IMR-90 (cell line): ENCODE measurements around the gene RNF144B. TPM values are rescaled to one million over a fixed set of nuclear protein-coding genes. Genes with fewer than 3 reads are reported as not detected.

Experiments
- ATAC-seq: fragments of 200-7000 bp; cut with Tn5 transposase; 2 replicates; pipeline ENCODE4 v1.9.1; 2020; ENCODE audit warnings: low read depth, mild to moderate bottlenecking, moderate library complexity
- BruUV-seq: library from RNA; stranded (reverse); fragments of 400-500 nt; replicated peaks from 2 replicates; lab custom pipeline; 2021; lab: Mats Ljungman, UMichigan
- CTCF ChIA-PET: fragments of 300-600 bp; formaldehyde crosslinking; extraction: SDS; loops from one replicate; lab custom pipeline; 2021; ENCODE audit warnings: antibody characterized with exemption; lab: Yijun Ruan, JAX
- POLR2A ChIA-PET: fragments of 300-600 bp; sonication (Branson Sonifier 250); formaldehyde crosslinking; loops from one replicate; lab custom pipeline; 2022; ENCODE audit warnings: antibody characterized with exemption; ENCODE audit not compliant: unreplicated experiment; lab: Charles Lee
- DNase-seq: peaks from one replicate; pipeline ENCODE4 v3.0.0; 2013
- H2AFZ ChIP-seq: replicated peaks from 2 replicates; pipeline ENCODE3; 2013; ENCODE audit warnings: low read length, mild to moderate bottlenecking; ENCODE audit not compliant: poor library complexity
- H2AK5ac ChIP-seq: 2 replicates; pipeline ENCODE4 v1.6.1; 2013; ENCODE audit warnings: low read depth, low read length, inconsistent platforms
- H2AK9ac ChIP-seq: replicated peaks from 2 replicates; pipeline ENCODE3; 2013; ENCODE audit warnings: mild to moderate bottlenecking, low read depth, low read length, moderate library complexity; ENCODE audit not compliant: poor library complexity
- H2BK120ac ChIP-seq: 2 replicates; pipeline ENCODE4 v1.6.1; 2013; ENCODE audit warnings: low read depth, low read length, inconsistent platforms
- H2BK15ac ChIP-seq: 3 replicates; pipeline ENCODE4 v1.6.1; 2013; ENCODE audit warnings: low read depth, low read length, inconsistent platforms
- H2BK20ac ChIP-seq: 2 replicates; pipeline ENCODE4 v1.6.1; 2013; ENCODE audit warnings: low read depth, mild to moderate bottlenecking, inconsistent platforms, low read length, moderate library complexity
- H2BK5ac ChIP-seq: 2 replicates; pipeline ENCODE4 v1.6.1; 2013; ENCODE audit warnings: mild to moderate bottlenecking, low read depth, low read length, inconsistent platforms; ENCODE audit not compliant: poor library complexity, severe bottlenecking
- H3K14ac ChIP-seq: replicated peaks from 2 replicates; pipeline ENCODE4 v1.6.1; 2013; ENCODE audit warnings: low read depth, low read length, inconsistent platforms
- H3K18ac ChIP-seq: 2 replicates; pipeline ENCODE4 v1.6.1; 2013; ENCODE audit warnings: low read depth, low read length, control low read depth
- H3K23ac ChIP-seq: 2 replicates; pipeline ENCODE4 v1.6.1; 2013; ENCODE audit warnings: low read depth, low read length, inconsistent platforms
- H3K27ac ChIP-seq: 2 replicates; pipeline ENCODE4 v1.5.1; 2013; ENCODE audit warnings: mild to moderate bottlenecking, control low read depth, low read length; ENCODE audit not compliant: insufficient read depth
- H3K27me3 ChIP-seq: 2 replicates; pipeline ENCODE4 v1.6.1; 2013; ENCODE audit warnings: low read length; ENCODE audit not compliant: control insufficient read depth, insufficient read depth
- H3K36me3 ChIP-seq: 2 replicates; pipeline ENCODE4 v1.6.1; 2013; ENCODE audit warnings: low read length, mixed read lengths; ENCODE audit not compliant: control insufficient read depth, insufficient read depth
- H3K4ac ChIP-seq: 2 replicates; pipeline ENCODE4 v1.6.1; 2013; ENCODE audit warnings: low read depth, low read length, inconsistent platforms
- H3K4me1 ChIP-seq: 2 replicates; pipeline ENCODE4 v1.6.1; 2013; ENCODE audit warnings: low read length, mixed read lengths; ENCODE audit not compliant: control insufficient read depth, insufficient read depth
- H3K4me2 ChIP-seq: 2 replicates; pipeline ENCODE4 v1.6.1; 2013; ENCODE audit warnings: low read depth, mild to moderate bottlenecking, control low read depth, low read length, moderate library complexity
- H3K4me3 ChIP-seq: 2 replicates; pipeline ENCODE4 v1.5.1; 2013; ENCODE audit warnings: low read depth, mild to moderate bottlenecking, control low read depth, low read length, moderate library complexity; ENCODE audit not compliant: insufficient read depth
- H3K56ac ChIP-seq: 2 replicates; pipeline ENCODE4 v1.6.1; 2013; ENCODE audit warnings: low read length, inconsistent platforms; ENCODE audit not compliant: insufficient read depth; ENCODE audit errors: extremely low read depth
- H3K79me1 ChIP-seq, 2 experiments: 2 replicates each; pipeline ENCODE4 v1.6.1; 2013; ENCODE audit warnings: low read length in 2 of 2, inconsistent platforms in 1 of 2, low read depth in 1 of 2
- H3K9ac ChIP-seq: 2 replicates; pipeline ENCODE4 v1.6.1; 2013; ENCODE audit warnings: low read depth, low read length, control low read depth
- H3K9me1 ChIP-seq: 2 replicates; pipeline ENCODE4 v1.6.1; 2013; ENCODE audit warnings: low read length, inconsistent platforms; ENCODE audit not compliant: insufficient read depth
- H3K9me3 ChIP-seq: 2 replicates; pipeline ENCODE4 v1.6.1; 2013; ENCODE audit warnings: low read length; ENCODE audit not compliant: control insufficient read depth, insufficient read depth
- H4K20me1 ChIP-seq: 2 replicates; pipeline ENCODE4 v1.6.1; 2013; ENCODE audit warnings: low read length, inconsistent platforms; ENCODE audit not compliant: insufficient read depth
- H4K5ac ChIP-seq: 2 replicates; pipeline ENCODE4 v1.6.1; 2013; ENCODE audit warnings: mild to moderate bottlenecking, low read depth, low read length, control low read depth
- H4K8ac ChIP-seq, 2 experiments: 2 replicates each; pipeline ENCODE4 v1.6.1; 2013; ENCODE audit warnings: low read depth in 2 of 2, low read length in 2 of 2, control low read depth in 1 of 2, inconsistent platforms in 1 of 2
- H4K91ac ChIP-seq: 2 replicates; pipeline ENCODE4 v1.6.1; 2013; ENCODE audit warnings: low read depth, low read length, inconsistent platforms; ENCODE audit not compliant: insufficient read depth
- BHLHE40 ChIP-seq: fragments of 150-350 bp; IDR thresholded peaks from 2 replicates; pipeline ENCODE4 v1.6.1; 2016; ENCODE audit warnings: mild to moderate bottlenecking, low read depth, low read length
- CEBPB ChIP-seq: IDR thresholded peaks from 2 replicates; pipeline ENCODE4 v1.6.1; 2012; ENCODE audit warnings: low read depth, low read length, improper control_type of control experiment
- CHD1 ChIP-seq: IDR thresholded peaks from 2 replicates; pipeline ENCODE4 v1.6.1; 2012; ENCODE audit warnings: low read depth, low read length, improper control_type of control experiment
- CTCF ChIP-seq: conservative IDR thresholded peaks from 2 replicates; pipeline ENCODE4 v1.5.1; 2012; ENCODE audit warnings: mild to moderate bottlenecking, low read depth, low read length, improper control_type of control experiment
- FOS ChIP-seq: fragments of 150-350 bp; IDR thresholded peaks from 2 replicates; pipeline ENCODE4 v1.6.1; 2016; ENCODE audit warnings: low read depth, low read length
- MAFK ChIP-seq: IDR thresholded peaks from 2 replicates; pipeline ENCODE4 v1.6.1; 2012; ENCODE audit warnings: low read depth, low read length, improper control_type of control experiment
- MAZ ChIP-seq: IDR thresholded peaks from 2 replicates; pipeline ENCODE4 v1.6.1; 2012; ENCODE audit warnings: low read depth, mild to moderate bottlenecking, low read length, improper control_type of control experiment, moderate library complexity, borderline replicate concordance
- NFE2L2 ChIP-seq: fragments of 150-350 bp; IDR thresholded peaks from 2 replicates; pipeline ENCODE4 v1.6.1; 2016; ENCODE audit warnings: low read depth, mild to moderate bottlenecking, low read length
- POLR2A ChIP-seq: IDR thresholded peaks from 2 replicates; pipeline ENCODE4 v1.6.1; 2012; ENCODE audit warnings: mild to moderate bottlenecking, low read depth, low read length
- RAD21 ChIP-seq: IDR thresholded peaks from 2 replicates; pipeline ENCODE4 v1.6.1; 2012; ENCODE audit warnings: low read length, improper control_type of control experiment
- RCOR1 ChIP-seq: IDR thresholded peaks from 2 replicates; pipeline ENCODE4 v1.6.1; 2012; ENCODE audit warnings: mild to moderate bottlenecking, low read length, improper control_type of control experiment; ENCODE audit not compliant: insufficient replicate concordance
- RFX5 ChIP-seq: IDR thresholded peaks from 2 replicates; pipeline ENCODE4 v1.8.0; 2012; ENCODE audit warnings: low read depth, mild to moderate bottlenecking, low read length, moderate library complexity
- SMC3 ChIP-seq: fragments of 150-350 bp; IDR thresholded peaks from 2 replicates; pipeline ENCODE4 v1.6.1; 2016; ENCODE audit warnings: low read depth, mild to moderate bottlenecking, antibody characterized with exemption, low read length, moderate library complexity
- USF2 ChIP-seq: fragments of 150-350 bp; IDR thresholded peaks from 2 replicates; pipeline ENCODE4 v1.6.1; 2017; ENCODE audit warnings: mild to moderate bottlenecking, antibody characterized with exemption, low read length, low read depth
- WGBS, 2 experiments: methylation state at CpG; one replicate each; pipeline versions ENCODE4 v1.1.5 to v1.1.7; 2013; ENCODE audit warnings: missing lambda C conversion rate in 2 of 2; ENCODE audit not compliant: insufficient read length in 1 of 2; ENCODE audit errors: extremely low coverage in 2 of 2; 5-methylcytosine and 5-hydroxymethylcytosine counted together
- dilution Hi-C: fragments of 300-500 bp; cut with HindIII; formaldehyde crosslinking; loops from one replicate; pipeline ENCODE4 v1.14.3; 2018; ENCODE audit warnings: low sequenced_read_pairs; ENCODE audit not compliant: unreplicated experiment
- in situ Hi-C: fragments of 300-500 bp; cut with MboI; formaldehyde crosslinking; loops from 3 replicates; pipeline ENCODE4 v1.14.3; 2019; ENCODE audit warnings: low sequenced_read_pairs, inconsistent platforms, mixed read lengths
- intact Hi-C: fragments of 100-400 bp; cut with micrococcal nuclease; formaldehyde crosslinking; loops from 2 replicates; pipeline ENCODE4 v1.10.0; 2022
- polyA plus RNA-seq, 3 experiments: library from polyadenylated mRNA; depleted of rRNA; stranded (reverse); fragments of >200 nt; gene quantifications; 2 replicates each; pipeline ENCODE4 v1.2.3, GENCODE V29; 2012; ENCODE audit warnings: low replicate concordance in 1 of 3
- total RNA-seq: library from RNA; depleted of rRNA; stranded (reverse); fragments of >200 nt; gene quantifications from 2 replicates; pipeline ENCODE4 v1.2.3, GENCODE V29; 2012

The RNF144B gene
- total and polyA plus RNA-seq, 2 of the 4 experiments (the other 2 are of a cell fraction): 0.44 to 2.7 TPM

GRCh38 chr6:18500921-18501662 lies 113.9 kb downstream of the RNF144B start:
- Histone ChIP-seq H3K23ac (no peak overlapping the region), H3K4me2 (no peak overlapping the region), H3K18ac (peak overlapping the region; percentile 21; the same call in 1 of the 2 replicates), H3K79me1 (no peaks in the 10 kb centered on the region), H3K4me3 (no peak overlapping the region), H3K9me1 (peaks cover 6% of the 10 kb centered on the region), H2BK120ac (peak overlapping the region; percentile 81; the same call in 1 of the 2 replicates), H3K56ac (no peak overlapping the region), H2AFZ (peak overlapping the region; percentile 52), H2BK15ac (no peak overlapping the region), H3K27me3 (no peaks in the 10 kb centered on the region; the same call in none of the 2 replicates), H2AK5ac (peak overlapping the region; percentile 66), H4K5ac (peak overlapping the region; percentile 36), H4K8ac (peak overlapping the region in 1 of 2 experiments; percentile 58; a peak in 2 of 4 replicates), H3K36me3 (no peaks in the 10 kb centered on the region), H3K14ac (0 out of 2 replicates have a peak overlapping the region, but pooled peaks have one; percentile 12), H2BK5ac (no peak overlapping the region), H4K20me1 (no peaks in the 10 kb centered on the region), H2AK9ac (no peak overlapping the region), H3K9me3 (no peaks in the 10 kb centered on the region), H3K4ac (peak overlapping the region; percentile 34; the same call in 1 of the 2 replicates), H3K4me1 (peaks cover 10% of the 10 kb centered on the region), H4K91ac (no peak overlapping the region; the same call in 1 of the 2 replicates), H3K9ac (no peak overlapping the region; the same call in 1 of the 2 replicates), H2BK20ac (peak overlapping the region; percentile 81; the same call in 1 of the 2 replicates), H3K27ac (no peak overlapping the region)
- CTCF ChIA-PET: interaction anchor here (1.0 kb wide), 1 partner anchor 177 kb away, joined by 3 read pairs; no protein-coding TSS in a partner anchor
- in situ Hi-C loops: no loop called here
- TF ChIP-seq RCOR1 (no peak), MAFK (no peak), USF2 (no peak), CEBPB (no peak), RFX5 (no peak), NFE2L2 (no peak), CHD1 (no peak), SMC3 (no peak), CTCF (no peak), RAD21 (no peak), BHLHE40 (no peak), POLR2A (no peak), FOS (no peak), MAZ (no peak; the same call in 1 of the 2 replicates)
- BruUV-seq: no TSS peak
- intact Hi-C loops: loop anchor here (5.0 to 10.0 kb wide), 2 partner anchors 516 to 664 kb away; partner anchors contain the start of gene KIF13A
- no peak for ATAC-seq
- 70% methylated on average over 2 of the region's 12 CpGs; no CpG with 5 or more reads in 1 of the 2 experiments for WGBS, 2 experiments
- DNase-seq: no peak
- dilution Hi-C loops: no loop called here
- POLR2A ChIA-PET: no interaction called here
